Head of caudate nucleus (tissue), 42 donors: ENCODE data around the gene AQP6.

ENCODE experiments used
- DNase-seq, 42 donors: peaks; one replicate each; pipeline versions ENCODE4 v3.0.0 to v3.0.0-alpha.2; 2020 to 2021; ENCODE audit warnings: mixed read lengths in 7 of 42
- intact Hi-C: fragments of 100-400 bp; cut with DNase I; formaldehyde crosslinking; loops from one replicate; pipeline ENCODE4 v1.15.0; 2022

Gene AQP6

GRCh38 chr12:49941556-49942511 lies 30.9 kb upstream of the AQP6 start:
- no peak for DNase-seq
- intact Hi-C loops: no loop called here

- intact Hi-C loops: no loop called here
Observed at GRCh38 chr12:49942512-49942893, 30.2 kb upstream of the AQP6 start.

GRCh38 chr12:49942921-49943624 lies 29.7 kb upstream of the AQP6 start:
- intact Hi-C loops: no loop called here
- DNase-seq: no peak

More at GRCh38 chr12:49942512-49942893, 30.2 kb upstream of the AQP6 start:
- no peak for DNase-seq

- intact Hi-C loops: no loop called here
- DNase-seq: no peak
Observed at GRCh38 chr12:49943625-49943960, 29.2 kb upstream of the AQP6 start.

- no peak for DNase-seq
- intact Hi-C loops: no loop called here
Observed at GRCh38 chr12:49944046-49944445, 28.7 kb upstream of the AQP6 start.

- intact Hi-C loops: no loop called here
- DNase-seq: no peak
Observed at GRCh38 chr12:49944718-49945117, 28.0 kb upstream of the AQP6 start.

GRCh38 chr12:49945394-49946080 lies 27.2 kb upstream of the AQP6 start:
- DNase-seq: peak; percentile 65 to 95 (median 87)
- intact Hi-C loops: no loop called here

GRCh38 chr12:49946086-49946485 lies 26.7 kb upstream of the AQP6 start:
- intact Hi-C loops: no loop called here

GRCh38 chr12:49946497-49946896 lies 26.2 kb upstream of the AQP6 start:
- intact Hi-C loops: no loop called here
- DNase-seq: no peak

More at GRCh38 chr12:49946086-49946485, 26.7 kb upstream of the AQP6 start:
- no peak for DNase-seq

GRCh38 chr12:49947593-49948226 lies 25.0 kb upstream of the AQP6 start:
- intact Hi-C loops: no loop called here
- no peak for DNase-seq

- intact Hi-C loops: no loop called here
Observed at GRCh38 chr12:49948866-49949845, 23.6 kb upstream of the AQP6 start.

GRCh38 chr12:49949866-49950265 lies 22.9 kb upstream of the AQP6 start:
- DNase-seq: no peak
- intact Hi-C loops: no loop called here

More at GRCh38 chr12:49948866-49949845, 23.6 kb upstream of the AQP6 start:
- peak in 1 of 42 donors; percentile 24 for DNase-seq

GRCh38 chr12:49950273-49951251 lies 22.2 kb upstream of the AQP6 start, which contains the start of gene AQP2:
AQP2 (plus strand) TSS chr12:49950737; CDS start chr12:49950831, 94 bp downstream.
- intact Hi-C loops: no loop called here

GRCh38 chr12:49951411-49952240 lies 21.1 kb upstream of the AQP6 start:
- peak in 1 of 42 donors; percentile 3 for DNase-seq
- intact Hi-C loops: no loop called here

More at GRCh38 chr12:49950273-49951251, 22.2 kb upstream of the AQP6 start, which contains the start of gene AQP2:
- no peak for DNase-seq

GRCh38 chr12:49952391-49953055 lies 20.2 kb upstream of the AQP6 start:
- intact Hi-C loops: no loop called here
- no peak for DNase-seq
